ENCODE results near the gene GRIP1. TPM values are rescaled to one million over a fixed set of nuclear protein-coding genes. Genes with fewer than 3 reads are reported as not detected.

GRIP1 gene
- total RNA-seq, 1 donor from 2014 or later, result 5.4 TPM

- intact Hi-C loops (cut with DNase I), result no loop called here
- ATAC-seq (no peak), DNase-seq (ENCODE audit: missing footprints) (no peak)
Observed at GRCh38 chr12:66617991-66618390, 60.9 kb downstream of the GRIP1 start.

GRCh38 chr12:66612090-66612775, 66.6 kb downstream of the GRIP1 start:
- DNase-seq (ENCODE audit: missing footprints), result no peak
- intact Hi-C loops (cut with DNase I), result no loop called here

GRCh38 chr12:66607147-66607546, 71.7 kb downstream of the GRIP1 start:
- no peak for DNase-seq (ENCODE audit: missing footprints)
- no peak for ATAC-seq
- intact Hi-C loops (cut with DNase I), result no loop called here

More at GRCh38 chr12:66612090-66612775, 66.6 kb downstream of the GRIP1 start:
- no peak for ATAC-seq

GRCh38 chr12:66605293-66605692, 73.6 kb downstream of the GRIP1 start:
- DNase-seq (ENCODE audit: missing footprints) (no peak), ATAC-seq (no peak)
- intact Hi-C loops (cut with DNase I), result no loop called here

- intact Hi-C loops (cut with DNase I), result no loop called here
- DNase-seq (ENCODE audit: missing footprints) (no peak), ATAC-seq (no peak)
Observed at GRCh38 chr12:66603981-66604479, 74.8 kb downstream of the GRIP1 start.

GRCh38 chr12:66603461-66603860, 75.4 kb downstream of the GRIP1 start:
- intact Hi-C loops (cut with DNase I), result no loop called here
- DNase-seq (ENCODE audit: missing footprints) (no peak), ATAC-seq (no peak)

- DNase-seq (ENCODE audit: missing footprints) (no peak), ATAC-seq (no peak)
- intact Hi-C loops (cut with DNase I), result no loop called here
Observed at GRCh38 chr12:66602483-66603143, 76.3 kb downstream of the GRIP1 start.

- DNase-seq (ENCODE audit: missing footprints), result no peak
- intact Hi-C loops (cut with DNase I), result no loop called here
- ATAC-seq, result no peak
Observed at GRCh38 chr12:66600903-66601302, 78.0 kb downstream of the GRIP1 start.

- no peak for ATAC-seq
Observed at GRCh38 chr12:66599816-66600215, 79.1 kb downstream of the GRIP1 start.

GRCh38 chr12:66598608-66599007, 80.3 kb downstream of the GRIP1 start:
- ATAC-seq (no peak), DNase-seq (ENCODE audit: missing footprints) (no peak)
- intact Hi-C loops (cut with DNase I), result no loop called here

More at GRCh38 chr12:66599816-66600215, 79.1 kb downstream of the GRIP1 start:
- intact Hi-C loops (cut with DNase I), result no loop called here
- no peak for DNase-seq (ENCODE audit: missing footprints)

GRCh38 chr12:66598079-66598478, 80.8 kb downstream of the GRIP1 start:
- intact Hi-C loops (cut with DNase I), result no loop called here
- no peak for ATAC-seq
- DNase-seq (ENCODE audit: missing footprints), result no peak

- intact Hi-C loops (cut with DNase I), result no loop called here
- no peak for DNase-seq (ENCODE audit: missing footprints)
Observed at GRCh38 chr12:66596199-66596598, 82.7 kb downstream of the GRIP1 start.

GRCh38 chr12:66594688-66595087, 84.2 kb downstream of the GRIP1 start:
- intact Hi-C loops (cut with DNase I), result no loop called here
- no peak for ATAC-seq
- DNase-seq (ENCODE audit: missing footprints), result no peak

More at GRCh38 chr12:66596199-66596598, 82.7 kb downstream of the GRIP1 start:
- no peak for ATAC-seq

- intact Hi-C loops (cut with DNase I), result no loop called here
- DNase-seq (ENCODE audit: missing footprints), result no peak
Observed at GRCh38 chr12:66590275-66590985, 88.4 kb downstream of the GRIP1 start.

GRCh38 chr12:66589095-66589494, 89.8 kb downstream of the GRIP1 start:
- ATAC-seq (no peak), DNase-seq (ENCODE audit: missing footprints) (no peak)
- intact Hi-C loops (cut with DNase I), result no loop called here

More at GRCh38 chr12:66590275-66590985, 88.4 kb downstream of the GRIP1 start:
- ATAC-seq, result no peak

- ATAC-seq (no peak), DNase-seq (ENCODE audit: missing footprints) (no peak)
- intact Hi-C loops (cut with DNase I), result no loop called here
Observed at GRCh38 chr12:66587912-66588311, 91.0 kb downstream of the GRIP1 start.

- DNase-seq (ENCODE audit: missing footprints) (no peak), ATAC-seq (no peak)
- intact Hi-C loops (cut with DNase I), result no loop called here
Observed at GRCh38 chr12:66584673-66585072, 94.2 kb downstream of the GRIP1 start.

GRCh38 chr12:66573605-66574004, 105.3 kb downstream of the GRIP1 start:
- DNase-seq (ENCODE audit: missing footprints), result no peak
- intact Hi-C loops (cut with DNase I), result no loop called here
- no peak for ATAC-seq

- no peak for DNase-seq (ENCODE audit: missing footprints)
- no peak for ATAC-seq
- intact Hi-C loops (cut with DNase I), result no loop called here
Observed at GRCh38 chr12:66572845-66573244, 106.0 kb downstream of the GRIP1 start.
